NB4 (cell line): ENCODE measurements around the gene DCC.

Experiments used
- DNase-seq: peaks from one replicate; pipeline ENCODE4 v3.0.0; 2010; ENCODE audit warnings: low read depth
- H3K4me3 ChIP-seq: one replicate; pipeline ENCODE4 v1.5.1; 2011; ENCODE audit warnings: mild to moderate bottlenecking, low read depth, low read length, moderate library complexity
- MYC ChIP-seq: IDR thresholded peaks from 2 replicates; pipeline ENCODE4 v1.6.1; 2011; ENCODE audit warnings: low read depth, low read length
- POLR2A ChIP-seq: IDR thresholded peaks from 2 replicates; pipeline ENCODE4 v1.6.1; 2011; ENCODE audit warnings: mild to moderate bottlenecking; ENCODE audit not compliant: insufficient read length; ENCODE audit errors: extremely low read depth
- TF ChIP-seq, protein P1 (sequence below): IDR thresholded peaks from one replicate; pipeline ENCODE4 v1.5.1; 2012; ENCODE audit warnings: low read depth, low read length
- TF ChIP-seq, protein P2 (sequence below): IDR thresholded peaks from 2 replicates; pipeline ENCODE4 v1.6.1; 2011; ENCODE audit warnings: low read depth, low read length

Gene DCC

DNA sequence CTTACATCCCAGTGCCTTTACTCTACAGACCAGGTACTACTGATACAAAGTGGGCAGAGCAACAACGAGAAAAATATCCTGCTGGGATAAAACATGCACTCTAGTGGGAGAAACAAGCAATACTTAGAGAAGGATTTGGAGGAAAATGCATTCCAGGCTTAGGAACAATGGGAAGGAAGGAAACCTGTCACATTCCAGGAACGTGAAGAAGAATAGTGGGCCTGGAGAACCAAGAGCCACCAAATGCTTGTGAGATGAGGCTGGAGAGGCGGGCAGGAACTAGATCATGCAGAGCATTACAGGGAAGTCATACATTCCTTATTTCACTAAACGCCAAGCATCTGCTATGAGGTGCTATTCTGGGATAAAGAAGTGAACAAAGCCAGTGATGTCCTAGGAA, 342.3 kb downstream of the DCC start:
- TF ChIP-seq POLR2A (no peak), MYC (no peak)
- TF ChIP-seq, protein P1, sequence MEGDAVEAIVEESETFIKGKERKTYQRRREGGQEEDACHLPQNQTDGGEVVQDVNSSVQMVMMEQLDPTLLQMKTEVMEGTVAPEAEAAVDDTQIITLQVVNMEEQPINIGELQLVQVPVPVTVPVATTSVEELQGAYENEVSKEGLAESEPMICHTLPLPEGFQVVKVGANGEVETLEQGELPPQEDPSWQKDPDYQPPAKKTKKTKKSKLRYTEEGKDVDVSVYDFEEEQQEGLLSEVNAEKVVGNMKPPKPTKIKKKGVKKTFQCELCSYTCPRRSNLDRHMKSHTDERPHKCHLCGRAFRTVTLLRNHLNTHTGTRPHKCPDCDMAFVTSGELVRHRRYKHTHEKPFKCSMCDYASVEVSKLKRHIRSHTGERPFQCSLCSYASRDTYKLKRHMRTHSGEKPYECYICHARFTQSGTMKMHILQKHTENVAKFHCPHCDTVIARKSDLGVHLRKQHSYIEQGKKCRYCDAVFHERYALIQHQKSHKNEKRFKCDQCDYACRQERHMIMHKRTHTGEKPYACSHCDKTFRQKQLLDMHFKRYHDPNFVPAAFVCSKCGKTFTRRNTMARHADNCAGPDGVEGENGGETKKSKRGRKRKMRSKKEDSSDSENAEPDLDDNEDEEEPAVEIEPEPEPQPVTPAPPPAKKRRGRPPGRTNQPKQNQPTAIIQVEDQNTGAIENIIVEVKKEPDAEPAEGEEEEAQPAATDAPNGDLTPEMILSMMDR: no peak
- TF ChIP-seq, protein P2, sequence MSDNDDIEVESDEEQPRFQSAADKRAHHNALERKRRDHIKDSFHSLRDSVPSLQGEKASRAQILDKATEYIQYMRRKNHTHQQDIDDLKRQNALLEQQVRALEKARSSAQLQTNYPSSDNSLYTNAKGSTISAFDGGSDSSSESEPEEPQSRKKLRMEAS: no peak
- no peak overlapping the region for H3K4me3 ChIP-seq
- DNase-seq: no peak

DNA sequence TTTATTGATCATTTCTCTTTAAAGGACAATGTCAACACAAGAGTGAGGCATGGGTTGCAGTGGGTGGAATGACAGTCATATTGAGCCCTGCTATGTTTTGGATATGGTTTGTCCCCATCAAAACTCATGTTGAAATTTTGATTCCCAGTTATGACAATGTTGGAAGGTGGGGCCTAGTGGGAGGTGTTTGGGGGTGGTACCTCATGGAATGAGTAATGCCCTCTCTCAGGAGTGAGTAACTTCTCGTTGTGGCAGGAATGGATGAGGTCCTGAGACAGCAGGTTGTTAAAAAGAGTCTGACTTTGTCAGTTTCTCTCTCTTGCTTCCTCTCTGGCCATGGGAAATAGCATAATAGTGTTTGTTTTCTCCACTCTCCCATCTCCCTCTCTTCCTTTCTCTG, 345.3 kb downstream of the DCC start:
- no peak overlapping the region for H3K4me3 ChIP-seq
- no peak for DNase-seq
- TF ChIP-seq, protein P1: no peak
- TF ChIP-seq, protein P2: no peak
- no peak for TF ChIP-seq POLR2A
- TF ChIP-seq MYC: no peak

DNA sequence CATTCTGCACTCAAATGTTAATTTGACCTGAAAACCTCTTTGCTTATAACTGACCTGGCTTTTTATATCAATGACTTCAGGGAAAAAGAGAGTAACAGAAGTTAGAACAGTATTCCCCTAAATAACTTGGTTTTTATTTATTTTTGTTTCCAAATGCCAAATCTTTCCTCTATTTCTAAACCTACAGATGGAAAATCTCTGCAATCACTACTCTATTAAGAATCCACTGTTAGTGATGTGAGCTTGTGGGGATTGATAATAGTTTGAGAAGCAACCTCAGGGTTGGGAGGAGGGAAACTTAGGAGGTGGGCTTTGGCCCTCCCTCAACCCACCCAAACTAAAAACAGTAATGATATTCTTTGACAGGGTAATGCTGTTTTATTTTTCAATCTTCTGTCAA, 351.8 kb downstream of the DCC start:
- DNase-seq: no peak
- TF ChIP-seq, protein P2: no peak
- no peak for TF ChIP-seq POLR2A
- TF ChIP-seq, protein P1: no peak
- no peak for TF ChIP-seq MYC
- H3K4me3 ChIP-seq: no peak overlapping the region

DNA sequence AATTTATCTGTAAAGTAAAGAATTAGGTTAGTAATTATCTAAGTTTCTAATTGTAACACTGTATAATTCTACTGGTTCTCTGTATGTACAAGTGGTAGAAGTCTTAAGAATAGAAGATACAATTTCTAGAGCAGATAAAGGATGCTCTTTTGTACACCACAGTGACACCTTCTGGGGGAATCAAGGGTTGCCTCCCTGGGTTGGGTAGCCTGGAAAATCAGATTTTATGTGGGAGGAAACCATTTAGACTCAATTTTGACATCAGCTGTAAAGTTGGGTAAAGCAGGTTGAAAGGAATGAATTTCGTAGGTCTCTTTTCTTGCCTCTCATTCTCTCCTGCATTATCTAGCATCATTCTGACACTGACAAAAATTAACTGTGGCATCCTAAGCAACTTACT, 354.8 kb downstream of the DCC start:
- TF ChIP-seq POLR2A: no peak
- TF ChIP-seq, protein P1: peak; percentile 41
- H3K4me3 ChIP-seq: no peak overlapping the region
- peak; percentile 9 for DNase-seq

DNA sequence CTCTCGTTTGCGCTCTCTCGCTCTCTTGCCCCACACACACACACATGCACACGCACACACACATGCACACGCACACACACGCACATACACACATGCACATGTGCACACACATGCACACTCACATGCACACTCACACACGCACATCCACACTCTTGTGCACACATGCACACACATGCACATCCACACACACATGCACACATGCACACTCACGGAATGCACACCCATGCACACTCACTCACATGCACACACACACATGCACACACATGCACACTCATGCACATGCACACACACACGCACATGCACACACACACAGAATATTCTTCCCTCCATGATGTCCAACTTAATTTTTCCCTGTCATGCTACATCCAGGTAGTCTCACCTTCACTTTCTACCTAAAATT, 360.1 kb downstream of the DCC start:
- TF ChIP-seq, protein P1: no peak
- TF ChIP-seq, protein P2: no peak
- TF ChIP-seq MYC: no peak
- DNase-seq: no peak
- no peak overlapping the region for H3K4me3 ChIP-seq

DNA sequence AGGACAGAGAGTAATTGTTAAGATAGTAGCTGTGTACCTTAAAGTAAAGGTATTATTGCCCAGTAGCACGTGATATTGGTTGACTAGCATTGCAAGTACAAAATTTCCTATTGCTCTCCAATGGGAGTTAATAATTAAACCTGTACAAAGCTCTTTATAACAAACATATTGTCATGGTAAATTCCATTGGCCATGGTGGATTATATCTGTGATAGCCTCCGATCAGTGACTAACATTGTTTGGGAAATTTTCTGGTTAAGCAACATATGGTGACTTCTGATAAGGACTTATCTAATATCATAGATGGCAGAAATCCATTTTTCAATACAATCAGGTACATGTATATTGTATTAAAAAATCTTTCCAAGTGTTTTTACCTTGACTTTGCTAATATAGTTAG, 360.8 kb downstream of the DCC start:
- no peak for DNase-seq
- TF ChIP-seq, protein P1: no peak
- TF ChIP-seq MYC (no peak), POLR2A (no peak)
- TF ChIP-seq, protein P2: no peak
- no peak overlapping the region for H3K4me3 ChIP-seq
